Measurements from ENCODE around the gene SEMA4B. TPM values are rescaled to one million over a fixed set of nuclear protein-coding genes. Genes with fewer than 3 reads are reported as not detected.

SEMA4B gene
- total and polyA plus RNA-seq, 2 donors from 2014 or later, result 28.7 to 190 TPM

Other genes with a start within 250 kb of the SEMA4B start
- 17.0 TPM for gene ZNF710, start 200.0 kb upstream of the SEMA4B start, total RNA-seq
- 11.0 TPM for gene ZNF710, start 200.0 kb upstream of the SEMA4B start, polyA plus RNA-seq (ENCODE audit: insufficient read depth, low read depth, low replicate concordance)
- gene IDH2, start 98.9 kb upstream of the SEMA4B start, total RNA-seq, result 87.0 TPM
- 545 TPM for gene IDH2, start 98.9 kb upstream of the SEMA4B start, polyA plus RNA-seq (ENCODE audit: insufficient read depth, low read depth, low replicate concordance)
- 158 TPM for gene CIB1, start 32.6 kb downstream of the SEMA4B start, total RNA-seq
- 321 TPM for gene CIB1, start 32.6 kb downstream of the SEMA4B start, polyA plus RNA-seq (ENCODE audit: insufficient read depth, low read depth, low replicate concordance)
- gene GDPGP1, start 32.9 kb downstream of the SEMA4B start, total RNA-seq, result 15.3 TPM
- gene GDPGP1, start 32.9 kb downstream of the SEMA4B start, polyA plus RNA-seq (ENCODE audit: insufficient read depth, low read depth, low replicate concordance), result 4.8 TPM
- 0.54 TPM for gene TTLL13, start 48.2 kb downstream of the SEMA4B start, total RNA-seq
- 0.88 TPM for gene TTLL13, start 48.2 kb downstream of the SEMA4B start, polyA plus RNA-seq (ENCODE audit: insufficient read depth, low read depth, low replicate concordance)
- gene NGRN, start 64.3 kb downstream of the SEMA4B start, total RNA-seq, result 81.9 TPM
- gene NGRN, start 64.3 kb downstream of the SEMA4B start, polyA plus RNA-seq (ENCODE audit: insufficient read depth, low read depth, low replicate concordance), result 93.8 TPM
- gene ZNF774, start 151.0 kb downstream of the SEMA4B start, total RNA-seq, result 3.1 TPM
- 1.7 TPM for gene ZNF774, start 151.0 kb downstream of the SEMA4B start, polyA plus RNA-seq (ENCODE audit: insufficient read depth, low read depth, low replicate concordance)
- gene IQGAP1, start 186.9 kb downstream of the SEMA4B start, total RNA-seq, result 218 TPM
- 70.0 TPM for gene IQGAP1, start 186.9 kb downstream of the SEMA4B start, polyA plus RNA-seq (ENCODE audit: insufficient read depth, low read depth, low replicate concordance)